Natural killer cell (primary cell): ENCODE data around the gene MYOD1. TPM values are rescaled to one million over a fixed set of nuclear protein-coding genes. Genes with fewer than 3 reads are reported as not detected.

Experiments used
- ATAC-seq, 3 donors: fragments of 150-1000 bp in 2 of 3; fragments of 200-7000 bp in 1 of 3; cut with Tn5 transposase; 1 replicate in 1 of 3; 2 replicates in 2 of 3; pipeline ENCODE4 v1.10.0; 2021; ENCODE audit warnings: mild to moderate bottlenecking in 2 of 3, moderate library complexity in 2 of 3
- DNase-seq, 2 donors: peaks; one replicate each; pipeline versions ENCODE4 v3.0.0 to v3.0.0-alpha.2; 2013 to 2021; ENCODE audit warnings: mixed read lengths in 1 of 2
- H3K27ac ChIP-seq: one replicate; pipeline ENCODE4 v1.5.1; 2013; ENCODE audit warnings: mild to moderate bottlenecking, low read length
- H3K27me3 ChIP-seq: one replicate; pipeline ENCODE4 v1.6.1; 2013; ENCODE audit warnings: low read length; ENCODE audit not compliant: control insufficient read depth, insufficient read depth
- H3K36me3 ChIP-seq: one replicate; pipeline ENCODE4 v1.6.1; 2013; ENCODE audit warnings: low read length; ENCODE audit not compliant: control insufficient read depth, insufficient read depth
- H3K4me1 ChIP-seq: one replicate; pipeline ENCODE4 v1.6.1; 2013; ENCODE audit warnings: low read length; ENCODE audit not compliant: control insufficient read depth, insufficient read depth
- H3K4me3 ChIP-seq: one replicate; pipeline ENCODE4 v1.5.1; 2013; ENCODE audit warnings: low read length
- H3K9me3 ChIP-seq: one replicate; pipeline ENCODE4 v1.6.1; 2013; ENCODE audit warnings: low read length; ENCODE audit not compliant: control insufficient read depth, insufficient read depth
- H3K27ac Mint-ChIP-seq, 2 donors: one replicate each; pipeline ENCODE4 v1.8.0; 2022; ENCODE audit warnings: mild to moderate bottlenecking in 2 of 2, mixed read lengths in 2 of 2, moderate library complexity in 1 of 2
- H3K27me3 Mint-ChIP-seq, 2 donors: one replicate each; pipeline ENCODE4 v1.8.0; 2022; ENCODE audit warnings: low read depth in 2 of 2, mixed read lengths in 2 of 2
- H3K36me3 Mint-ChIP-seq: one replicate; pipeline ENCODE4 v1.8.0; 2022; ENCODE audit warnings: mixed read lengths
- H3K4me1 Mint-ChIP-seq, 2 donors: one replicate each; pipeline ENCODE4 v1.8.0; 2022; ENCODE audit warnings: mixed read lengths in 2 of 2
- H3K4me3 Mint-ChIP-seq: one replicate; pipeline ENCODE4 v1.8.0; 2022; ENCODE audit warnings: mild to moderate bottlenecking, moderate library complexity, mixed read lengths
- H3K9me3 Mint-ChIP-seq, 2 donors: one replicate each; pipeline ENCODE4 v1.8.0; 2022; ENCODE audit warnings: mixed read lengths in 2 of 2
- WGBS: methylation state at CpG from one replicate; pipeline ENCODE4 v1.1.7; 2013; ENCODE audit warnings: missing lambda C conversion rate; ENCODE audit not compliant: insufficient coverage; 5-methylcytosine and 5-hydroxymethylcytosine counted together
- intact Hi-C: fragments of 100-400 bp; cut with micrococcal nuclease; formaldehyde crosslinking; loops from one replicate; pipeline ENCODE4 v1.14.2; 2022
- total RNA-seq, 4 donors: library from RNA; stranded (reverse); fragments of 120-200 nt in 1 of 4; gene quantifications; one replicate each; pipeline versions ENCODE4 v1.2.3 to v1.2.4, GENCODE V29; 2013 to 2022
- TF ChIP-seq, protein P1 (sequence below): fragments of 200-600 bp; IDR thresholded peaks from one replicate; pipeline ENCODE4 v1.8.0; 2022; ENCODE audit warnings: antibody characterized with exemption

The MYOD1 gene
- total RNA-seq, 3 donors from 2014 or later (not counting 1 experiment from before 2014, with no cell fraction given): not detected

DNA sequence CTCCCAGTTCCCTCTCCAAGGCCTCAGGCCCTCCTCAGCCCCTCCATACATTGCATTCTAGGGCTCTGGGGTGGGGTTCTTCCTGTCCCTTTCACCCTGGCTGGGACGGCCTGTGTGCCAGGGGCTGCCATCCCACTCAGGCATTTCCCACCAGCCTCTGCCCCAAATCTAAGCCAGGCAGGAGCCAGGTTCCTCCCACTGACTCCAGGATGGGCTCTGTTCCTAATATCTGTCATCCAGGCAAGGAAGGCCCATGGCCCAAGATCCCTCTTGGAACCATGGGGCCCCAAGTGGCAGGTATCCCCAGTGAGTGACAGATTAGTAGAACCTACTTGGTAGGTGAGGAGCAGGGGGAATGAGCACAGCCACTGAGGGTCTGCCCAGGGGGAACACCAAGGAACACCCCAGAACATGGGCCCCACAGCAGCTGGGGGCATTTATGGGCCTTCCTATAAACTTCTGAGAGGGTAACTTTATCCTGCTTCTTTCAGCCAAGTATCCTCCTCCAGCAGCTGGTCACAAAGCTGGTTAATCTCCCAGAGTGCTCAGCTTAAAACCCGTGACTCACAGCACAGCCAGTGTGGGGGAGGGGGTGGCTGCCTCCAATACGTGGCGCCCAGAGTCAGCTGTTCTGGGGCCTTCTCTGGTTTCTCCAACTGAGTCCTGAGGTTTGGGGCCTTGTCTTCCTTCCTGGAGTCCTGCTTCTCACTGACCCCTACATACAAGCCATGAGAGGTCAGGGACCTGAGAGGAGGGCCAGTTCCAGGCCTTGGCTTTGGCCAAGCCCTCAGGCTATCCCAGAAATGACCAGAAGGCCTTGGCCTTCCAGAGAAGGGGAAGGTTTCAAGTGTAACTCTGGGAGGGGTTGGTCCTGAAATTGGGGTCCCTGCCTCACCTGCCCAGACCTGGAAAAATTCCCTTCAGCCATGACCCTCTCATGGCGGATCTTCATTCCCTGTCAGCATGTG, 19.9 kb upstream of the MYOD1 start:
- H3K27ac ChIP-seq: no peak overlapping the region
- Mint-ChIP-seq H3K9me3 (no peaks in the 10 kb centered on the region), H3K27ac (no peak overlapping the region), H3K27me3 (peaks cover 24 to 53% of the 10 kb centered on the region in 2 donors), H3K4me1 (peaks cover 0 to 5% of the 10 kb centered on the region in 2 donors), H3K4me3 (no peak overlapping the region), H3K36me3 (no peaks in the 10 kb centered on the region)
- no peaks in the 10 kb centered on the region for H3K9me3 ChIP-seq
- DNase-seq (no peak), ATAC-seq (no peak)
- intact Hi-C loops: no loop called here
- TF ChIP-seq, protein P1, sequence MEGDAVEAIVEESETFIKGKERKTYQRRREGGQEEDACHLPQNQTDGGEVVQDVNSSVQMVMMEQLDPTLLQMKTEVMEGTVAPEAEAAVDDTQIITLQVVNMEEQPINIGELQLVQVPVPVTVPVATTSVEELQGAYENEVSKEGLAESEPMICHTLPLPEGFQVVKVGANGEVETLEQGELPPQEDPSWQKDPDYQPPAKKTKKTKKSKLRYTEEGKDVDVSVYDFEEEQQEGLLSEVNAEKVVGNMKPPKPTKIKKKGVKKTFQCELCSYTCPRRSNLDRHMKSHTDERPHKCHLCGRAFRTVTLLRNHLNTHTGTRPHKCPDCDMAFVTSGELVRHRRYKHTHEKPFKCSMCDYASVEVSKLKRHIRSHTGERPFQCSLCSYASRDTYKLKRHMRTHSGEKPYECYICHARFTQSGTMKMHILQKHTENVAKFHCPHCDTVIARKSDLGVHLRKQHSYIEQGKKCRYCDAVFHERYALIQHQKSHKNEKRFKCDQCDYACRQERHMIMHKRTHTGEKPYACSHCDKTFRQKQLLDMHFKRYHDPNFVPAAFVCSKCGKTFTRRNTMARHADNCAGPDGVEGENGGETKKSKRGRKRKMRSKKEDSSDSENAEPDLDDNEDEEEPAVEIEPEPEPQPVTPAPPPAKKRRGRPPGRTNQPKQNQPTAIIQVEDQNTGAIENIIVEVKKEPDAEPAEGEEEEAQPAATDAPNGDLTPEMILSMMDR: no peak
- H3K4me1 ChIP-seq: no peaks in the 10 kb centered on the region
- 70% methylated on average over 5 of the region's 5 CpGs for WGBS
- peaks cover 6% of the 10 kb centered on the region for H3K27me3 ChIP-seq
- no peak overlapping the region for H3K4me3 ChIP-seq
- no peaks in the 10 kb centered on the region for H3K36me3 ChIP-seq

DNA sequence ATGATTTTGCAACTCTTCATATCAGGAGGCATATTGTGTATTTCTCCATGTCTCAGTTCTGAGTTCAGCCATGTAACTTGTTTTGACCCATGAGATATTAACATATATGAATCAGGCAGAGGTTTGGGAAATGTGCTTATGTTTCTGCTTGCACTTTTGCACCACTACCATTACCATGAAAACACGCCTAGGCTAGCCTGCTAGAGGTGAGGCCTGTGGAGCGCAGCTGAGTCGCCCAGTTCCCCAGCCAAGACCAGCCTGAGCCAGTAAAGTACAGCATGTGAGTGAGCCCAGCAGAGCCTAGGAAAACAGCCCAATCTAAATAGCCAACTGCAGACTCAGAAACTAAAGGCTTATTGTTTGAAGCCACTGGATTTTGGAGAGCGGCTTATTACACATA, 18.4 kb upstream of the MYOD1 start:
- no peak overlapping the region for H3K27ac Mint-ChIP-seq
- Histone ChIP-seq H3K9me3 (no peaks in the 10 kb centered on the region), H3K36me3 (no peaks in the 10 kb centered on the region), H3K27me3 (peaks cover 4% of the 10 kb centered on the region), H3K4me1 (no peaks in the 10 kb centered on the region), H3K27ac (no peak overlapping the region), H3K4me3 (no peak overlapping the region)
- H3K4me1 Mint-ChIP-seq: no peaks in the 10 kb centered on the region
- TF ChIP-seq, protein P1: no peak
- no peak for ATAC-seq
- H3K36me3 Mint-ChIP-seq: no peaks in the 10 kb centered on the region
- no peaks in the 10 kb centered on the region for H3K9me3 Mint-ChIP-seq
- 86% methylated on average over 4 of the region's 4 CpGs for WGBS
- no peak for DNase-seq
- H3K27me3 Mint-ChIP-seq: peaks cover 23 to 40% of the 10 kb centered on the region in 2 donors
- H3K4me3 Mint-ChIP-seq: no peak overlapping the region
- intact Hi-C loops: no loop called here

DNA sequence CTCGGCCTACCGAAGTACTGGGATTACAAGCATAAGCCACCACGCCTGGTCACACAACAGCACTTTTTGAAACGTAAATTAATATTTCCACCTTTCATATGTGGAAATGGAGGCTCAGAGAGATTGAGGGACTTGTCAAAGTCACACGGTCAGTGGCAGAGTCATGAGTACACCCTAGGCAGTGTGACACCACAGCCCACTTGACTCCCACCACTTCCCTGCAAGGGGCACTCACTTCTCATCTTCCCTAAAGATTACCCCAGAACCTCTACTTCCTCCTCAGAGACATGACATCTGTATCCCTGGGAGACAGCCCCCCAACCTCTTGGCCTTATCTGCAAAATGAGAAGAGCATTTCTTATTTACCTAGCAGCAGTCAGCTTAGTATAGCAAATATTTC, 16.5 kb upstream of the MYOD1 start:
- H3K27ac Mint-ChIP-seq: no peak overlapping the region
- no peaks in the 10 kb centered on the region for H3K36me3 Mint-ChIP-seq
- H3K9me3 Mint-ChIP-seq: no peaks in the 10 kb centered on the region
- H3K4me1 ChIP-seq: no peaks in the 10 kb centered on the region
- WGBS: 58% methylated on average over 5 of the region's 5 CpGs
- intact Hi-C loops: no loop called here
- TF ChIP-seq, protein P1: no peak
- no peak overlapping the region for H3K4me3 Mint-ChIP-seq
- ATAC-seq (no peak), DNase-seq (no peak)
- no peaks in the 10 kb centered on the region for H3K4me1 Mint-ChIP-seq
- peaks cover 11 to 23% of the 10 kb centered on the region in 2 donors for H3K27me3 Mint-ChIP-seq
- no peak overlapping the region for H3K27ac ChIP-seq
- H3K4me3 ChIP-seq: no peak overlapping the region
- no peaks in the 10 kb centered on the region for H3K27me3 ChIP-seq
- H3K36me3 ChIP-seq: no peaks in the 10 kb centered on the region
- no peaks in the 10 kb centered on the region for H3K9me3 ChIP-seq
